Esophagus squamous epithelium (tissue), 4 donors: ENCODE data around the gene PHKG2.

ENCODE experiments used
- POLR2A ChIP-seq, 4 donors: fragments of 450-650 bp; IDR thresholded peaks; one replicate each; pipeline ENCODE4 v1.6.1; 2017; ENCODE audit warnings: antibody characterized with exemption in 4 of 4, mild to moderate bottlenecking in 4 of 4, moderate library complexity in 3 of 4
- TF ChIP-seq, protein P1 (sequence below), 6 experiments: fragments of 450-650 bp in 4 of 6; fragments of 200-600 bp in 2 of 6; sonication (generic) in 2 of 6; IDR thresholded peaks; one replicate each; pipeline ENCODE4 v1.5.1; 2016 to 2019; ENCODE audit warnings: antibody characterized with exemption in 6 of 6, mild to moderate bottlenecking in 4 of 6, moderate library complexity in 4 of 6

DNA sequence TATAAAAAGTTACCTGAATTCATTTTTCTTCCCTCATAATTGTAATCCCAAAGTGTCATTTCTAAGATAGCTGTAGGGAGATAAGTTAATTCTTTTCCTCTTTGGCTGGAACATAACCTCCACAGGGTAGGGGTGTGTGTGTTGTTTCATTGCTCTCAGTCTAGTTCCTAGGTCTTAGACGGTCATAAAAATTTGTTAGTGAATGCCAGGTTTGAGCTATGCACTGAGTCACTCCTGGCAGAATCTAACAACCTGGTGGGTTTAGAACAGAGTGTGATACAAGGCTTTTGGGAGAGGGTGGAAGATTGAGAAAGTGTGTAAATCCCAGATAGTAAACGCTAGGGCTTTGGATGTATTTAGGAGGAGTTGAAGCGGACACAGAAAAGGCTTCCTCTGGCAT, 894 bp upstream of the PHKG2 start:
- TF ChIP-seq POLR2A (IDR thresholded peaks at IDR 0.05): no peak
- TF ChIP-seq, protein P1, sequence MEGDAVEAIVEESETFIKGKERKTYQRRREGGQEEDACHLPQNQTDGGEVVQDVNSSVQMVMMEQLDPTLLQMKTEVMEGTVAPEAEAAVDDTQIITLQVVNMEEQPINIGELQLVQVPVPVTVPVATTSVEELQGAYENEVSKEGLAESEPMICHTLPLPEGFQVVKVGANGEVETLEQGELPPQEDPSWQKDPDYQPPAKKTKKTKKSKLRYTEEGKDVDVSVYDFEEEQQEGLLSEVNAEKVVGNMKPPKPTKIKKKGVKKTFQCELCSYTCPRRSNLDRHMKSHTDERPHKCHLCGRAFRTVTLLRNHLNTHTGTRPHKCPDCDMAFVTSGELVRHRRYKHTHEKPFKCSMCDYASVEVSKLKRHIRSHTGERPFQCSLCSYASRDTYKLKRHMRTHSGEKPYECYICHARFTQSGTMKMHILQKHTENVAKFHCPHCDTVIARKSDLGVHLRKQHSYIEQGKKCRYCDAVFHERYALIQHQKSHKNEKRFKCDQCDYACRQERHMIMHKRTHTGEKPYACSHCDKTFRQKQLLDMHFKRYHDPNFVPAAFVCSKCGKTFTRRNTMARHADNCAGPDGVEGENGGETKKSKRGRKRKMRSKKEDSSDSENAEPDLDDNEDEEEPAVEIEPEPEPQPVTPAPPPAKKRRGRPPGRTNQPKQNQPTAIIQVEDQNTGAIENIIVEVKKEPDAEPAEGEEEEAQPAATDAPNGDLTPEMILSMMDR (IDR thresholded peaks at IDR 0.05): no peak
